RPMI8226 (cell line): ENCODE data around the gene EFCAB10.

Experiments
- DNase-seq: peaks from one replicate; pipeline ENCODE4 v3.0.0-alpha.2; 2015

Gene EFCAB10

DNA sequence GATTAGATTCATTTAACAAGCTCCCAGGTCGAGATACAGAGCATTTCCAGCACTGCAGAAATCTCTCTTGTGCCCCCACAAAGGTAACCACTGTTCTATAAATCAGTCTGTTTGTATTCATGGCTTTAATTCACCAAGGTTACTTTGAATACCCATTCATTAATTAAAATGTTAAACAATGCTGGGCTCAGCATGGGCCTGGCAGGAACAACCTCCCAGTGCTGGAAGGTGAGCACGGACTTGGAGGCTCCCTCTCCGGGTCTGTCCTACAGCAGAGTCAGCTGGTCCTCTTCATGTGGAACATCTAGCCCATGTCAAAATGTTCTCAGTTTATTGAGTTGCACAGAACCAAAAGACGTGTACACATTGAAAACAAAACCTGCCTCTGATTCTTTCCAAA is 15.6 kb upstream of the EFCAB10 start:
- DNase-seq: no peak

DNA sequence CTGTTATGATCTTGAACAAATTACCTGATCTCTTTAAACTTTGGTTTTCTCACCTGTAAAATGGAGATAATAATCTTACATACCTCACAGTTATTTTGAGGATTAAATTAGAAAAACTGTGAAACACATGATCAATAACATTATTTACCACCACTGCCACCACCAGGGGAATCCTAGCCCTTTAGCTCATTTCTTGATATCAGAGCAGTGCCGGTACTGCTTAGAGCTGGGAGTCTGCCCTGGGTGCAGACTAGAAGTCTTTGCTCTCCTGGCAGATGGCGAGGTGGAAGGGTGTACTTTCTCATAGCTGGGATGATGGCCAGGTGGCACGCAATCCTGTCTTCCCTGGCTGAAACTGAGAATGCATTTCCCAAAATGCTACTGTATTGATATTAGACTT is 12.7 kb upstream of the EFCAB10 start:
- peak; percentile 85 for DNase-seq

- no peak for DNase-seq
Observed at GRCh38 chr7:105591522-105591921, 10.2 kb upstream of the EFCAB10 start.

DNA sequence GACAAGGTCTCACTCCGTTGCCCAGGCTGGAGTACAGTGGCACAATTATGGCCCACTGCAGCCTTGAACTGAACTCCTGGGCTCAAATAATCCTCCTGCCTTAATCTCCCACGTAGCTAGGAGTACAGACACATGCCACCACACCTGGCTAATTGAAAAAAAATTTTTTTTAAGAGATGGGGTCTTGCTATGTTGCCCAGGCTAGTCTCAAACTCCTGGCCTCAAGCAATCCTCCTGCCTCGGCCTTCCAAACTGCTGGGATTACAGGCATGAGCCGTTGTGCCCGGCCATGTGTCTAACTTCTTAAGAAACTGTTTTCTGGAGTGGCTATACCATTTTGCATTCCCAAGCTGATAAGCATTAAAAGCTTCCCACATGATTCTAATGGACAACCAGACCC is 9.5 kb upstream of the EFCAB10 start:
- DNase-seq: no peak

DNA sequence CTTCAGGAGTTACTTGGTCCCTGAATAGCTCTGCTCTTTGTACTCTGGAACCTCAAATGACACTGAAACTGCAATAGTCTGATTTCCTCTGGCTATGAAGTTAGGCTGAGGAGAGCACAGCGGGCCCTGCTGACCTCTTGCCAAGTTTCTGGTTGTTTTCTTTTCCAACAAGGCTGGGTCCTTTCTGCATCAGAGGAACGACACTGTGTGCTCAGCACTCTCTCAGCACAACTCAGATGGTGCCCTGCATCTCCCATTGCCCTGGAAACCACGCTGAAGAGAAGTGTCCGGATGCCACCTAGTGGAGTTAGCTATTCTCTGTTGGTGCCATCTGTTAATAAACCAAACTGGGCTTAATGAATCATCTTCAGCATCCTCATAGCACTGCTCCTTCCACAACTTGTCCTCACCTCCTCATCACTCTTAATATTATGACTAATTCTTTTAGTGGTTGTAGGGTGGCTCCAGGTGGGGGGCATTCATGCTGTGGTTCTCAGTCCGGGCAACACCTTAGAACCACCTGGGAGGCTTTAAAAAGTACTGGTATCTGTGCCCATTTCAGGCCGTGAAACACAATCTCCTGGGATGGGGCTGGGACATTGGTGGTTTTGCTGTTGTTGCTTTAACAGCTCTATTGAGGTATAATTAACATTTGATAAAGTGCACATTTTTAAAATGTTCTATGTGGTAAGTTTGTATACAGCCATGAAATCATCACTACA is 8.2 kb upstream of the EFCAB10 start:
- DNase-seq: peak; percentile 99

GRCh38 chr7:105587909-105588635 is 6.8 kb upstream of the EFCAB10 start:
- DNase-seq: no peak

GRCh38 chr7:105585850-105586500 is 4.7 kb upstream of the EFCAB10 start:
- no peak for DNase-seq

DNA sequence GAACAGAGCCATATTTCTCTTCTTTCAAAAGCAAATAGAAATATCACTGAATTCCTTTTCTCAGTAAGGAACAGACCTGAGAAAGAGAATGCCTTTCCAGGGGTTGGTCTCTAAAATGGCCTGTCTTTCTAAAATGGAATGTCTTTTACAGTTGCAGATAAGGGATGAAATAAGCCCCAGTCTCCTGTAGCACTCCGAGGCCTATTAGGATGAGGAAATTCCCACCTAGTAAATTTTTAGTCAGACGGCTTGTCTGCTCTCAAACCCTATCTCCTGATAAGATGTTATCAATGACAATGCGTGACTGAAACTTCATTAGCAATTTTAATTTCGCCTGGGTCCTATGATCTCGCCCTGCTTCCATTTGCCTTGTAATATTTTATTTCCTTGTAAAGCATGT is 2.9 kb upstream of the EFCAB10 start:
- no peak for DNase-seq

GRCh38 chr7:105583061-105583460 is 1.8 kb upstream of the EFCAB10 start:
- no peak for DNase-seq

DNA sequence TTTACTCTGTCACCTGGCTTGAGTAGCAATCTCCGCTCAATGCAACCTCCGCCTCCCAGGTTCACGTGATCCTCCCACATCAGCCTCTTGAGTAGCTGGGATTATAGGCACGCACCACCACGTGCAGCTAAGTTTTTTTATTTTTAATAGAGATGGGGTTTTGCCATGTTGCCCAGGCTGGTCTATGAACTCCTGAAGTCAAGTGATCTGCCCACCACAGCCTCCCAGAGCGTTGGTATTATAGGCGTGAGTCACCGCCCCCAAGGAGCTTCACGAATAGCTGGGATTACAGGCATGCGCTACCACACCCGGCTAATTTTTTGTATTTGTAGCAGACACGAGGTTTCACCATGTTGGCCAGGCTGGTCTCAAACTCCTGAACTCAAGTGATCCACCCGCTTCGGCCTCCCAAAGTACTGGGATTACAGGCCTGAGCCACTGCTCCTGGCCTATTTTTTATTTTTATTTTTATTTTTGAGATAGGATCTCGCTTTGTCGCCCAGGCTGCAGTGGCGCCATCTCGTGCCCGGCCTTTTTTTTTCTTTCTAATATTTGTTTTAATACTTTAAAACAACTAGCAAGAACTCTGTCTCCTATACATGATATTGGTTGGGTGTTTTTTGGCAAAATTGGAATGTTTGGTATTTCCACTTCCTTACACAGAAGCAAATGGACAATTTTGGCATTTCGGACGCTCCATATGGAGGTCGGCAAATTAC is 1.1 kb downstream of the EFCAB10 start:
- no peak for DNase-seq

GRCh38 chr7:105578496-105578895 is 2.8 kb downstream of the EFCAB10 start:
- no peak for DNase-seq

- DNase-seq: no peak
Observed at GRCh38 chr7:105577251-105577650, 4.0 kb downstream of the EFCAB10 start.

- DNase-seq: no peak
Observed at GRCh38 chr7:105571891-105572290, 9.4 kb downstream of the EFCAB10 start.

DNA sequence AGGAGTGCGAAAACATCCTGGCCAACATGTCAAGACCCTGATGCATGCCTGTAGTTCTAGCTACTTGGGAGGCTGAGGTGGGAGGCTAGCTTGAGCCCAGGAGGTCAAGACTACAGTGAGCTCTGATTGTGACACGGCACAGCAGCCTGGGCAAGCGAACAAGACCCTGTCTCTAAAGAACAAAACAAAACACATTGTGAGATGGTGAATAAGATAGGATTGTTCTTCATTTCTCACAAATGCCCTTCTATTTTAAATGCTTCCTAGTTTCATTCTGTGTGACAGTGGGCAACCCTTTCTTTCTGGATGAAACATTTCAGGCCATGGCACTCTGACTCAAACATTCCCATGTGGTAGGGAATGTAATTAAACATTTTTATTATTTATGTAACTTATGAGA is 13.5 kb downstream of the EFCAB10 start:
- DNase-seq: no peak

- no peak for DNase-seq
Observed at GRCh38 chr7:105567024-105567423, 14.3 kb downstream of the EFCAB10 start.

- no peak for DNase-seq
Observed at GRCh38 chr7:105565190-105565589, 16.1 kb downstream of the EFCAB10 start.

DNA sequence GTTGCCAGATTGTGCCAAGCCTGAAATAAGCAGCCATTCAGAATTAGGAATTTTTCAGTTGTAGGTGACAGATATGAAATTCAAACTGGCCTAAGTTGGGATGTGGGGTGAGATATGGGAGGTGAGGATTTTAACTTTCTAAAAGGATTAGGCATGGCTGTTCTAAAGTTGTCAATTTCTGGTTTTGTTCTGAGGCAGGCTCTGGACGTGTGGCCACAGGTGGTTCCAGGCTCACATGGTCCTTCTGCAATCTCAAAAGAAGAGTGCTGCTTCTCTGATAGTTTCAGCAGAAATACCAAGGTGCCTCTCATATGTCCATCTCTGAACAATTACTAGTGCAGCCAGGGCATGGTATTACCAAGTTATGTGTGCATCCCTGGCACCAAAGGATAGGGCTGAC is 21.4 kb downstream of the EFCAB10 start:
- no peak for DNase-seq

GRCh38 chr7:105538339-105538738 is 43.0 kb downstream of the EFCAB10 start:
- DNase-seq: no peak

DNA sequence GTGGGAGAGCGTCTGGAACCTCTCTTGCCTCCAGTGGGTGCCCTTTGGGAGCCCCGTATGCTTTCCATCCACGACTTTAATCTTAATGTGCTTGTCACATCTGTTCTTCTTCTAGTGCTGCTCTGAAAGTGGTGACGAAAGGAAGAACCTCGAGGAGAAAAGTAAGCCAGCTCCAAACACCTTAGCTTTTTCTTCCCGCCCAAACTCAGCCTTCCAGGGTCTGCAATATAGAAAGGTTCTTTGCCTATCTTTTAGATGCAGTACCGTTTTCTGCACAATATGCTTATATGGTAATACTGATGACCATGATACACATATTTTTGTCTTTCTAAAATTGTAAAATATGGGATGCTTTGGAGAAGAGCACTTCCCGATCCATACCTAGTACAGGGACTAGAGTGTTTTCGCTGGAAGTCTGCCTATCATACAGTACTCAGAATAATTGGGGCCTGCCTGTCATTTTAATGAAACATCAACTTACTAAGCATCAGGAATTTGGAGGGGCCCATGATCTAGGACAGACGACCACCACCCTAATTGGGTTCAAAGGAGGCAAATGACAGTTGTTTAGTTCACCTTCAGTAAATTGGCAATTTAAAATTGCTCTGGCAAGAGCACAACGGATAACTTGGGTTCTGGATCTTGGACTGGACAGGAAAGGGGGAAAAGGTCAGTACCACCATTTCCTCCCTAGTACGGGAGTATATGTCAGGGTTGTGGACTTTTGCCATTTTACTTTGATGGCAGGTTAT is 48.4 kb downstream of the EFCAB10 start:
- no peak for DNase-seq

- peak; percentile 99 for DNase-seq
Observed at GRCh38 chr7:105531792-105532671, 49.3 kb downstream of the EFCAB10 start, which contains the start of gene RINT1. RINT1 (plus strand) TSS chr7:105532201; CDS start chr7:105532316, 115 bp downstream.

DNA sequence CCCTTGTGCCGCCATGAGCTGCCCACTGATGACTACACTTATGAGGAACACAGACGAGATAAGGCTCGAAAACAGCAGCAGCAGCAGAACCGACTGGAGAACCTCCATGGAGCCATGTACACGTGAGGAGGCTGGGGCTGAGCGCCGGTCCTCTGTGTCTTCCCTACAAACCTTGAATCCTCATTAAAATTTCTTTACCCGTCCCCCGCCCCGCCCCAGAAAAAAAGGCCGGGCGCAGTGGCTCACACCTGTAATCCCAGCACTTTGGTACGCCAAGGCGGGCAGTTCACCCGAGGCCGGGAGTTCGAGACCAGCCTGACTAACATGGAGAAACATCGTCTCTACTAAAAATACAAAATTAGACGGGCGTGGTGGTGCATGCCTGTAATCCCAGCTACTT is 50.7 kb downstream of the EFCAB10 start:
- DNase-seq: no peak

- no peak for DNase-seq
Observed at GRCh38 chr7:105530126-105530525, 51.2 kb downstream of the EFCAB10 start.
